Muscle layer of colon (tissue), 2 donors: ENCODE measurements around the gene KRTAP7-1.

Source experiments
- H3K27ac ChIP-seq: one replicate; pipeline ENCODE4 v1.7.0; 2013; ENCODE audit warnings: low read depth, mild to moderate bottlenecking, low read length, moderate library complexity
- H3K27me3 ChIP-seq, 2 donors: one replicate each; pipeline ENCODE4 v1.7.0; 2013; ENCODE audit warnings: low read length in 2 of 2, mild to moderate bottlenecking in 2 of 2; ENCODE audit not compliant: insufficient read depth in 2 of 2, control insufficient read depth in 1 of 2
- H3K36me3 ChIP-seq: one replicate; pipeline ENCODE4 v1.7.0; 2013; ENCODE audit warnings: mild to moderate bottlenecking, low read length; ENCODE audit not compliant: insufficient read depth
- H3K4me1 ChIP-seq: one replicate; pipeline ENCODE4 v1.7.0; 2013; ENCODE audit warnings: mild to moderate bottlenecking, low read length; ENCODE audit not compliant: insufficient read depth
- H3K4me3 ChIP-seq, 2 donors: one replicate each; pipeline ENCODE4 v1.7.0; 2013; ENCODE audit warnings: low read length in 2 of 2, low read depth in 1 of 2, mild to moderate bottlenecking in 1 of 2, moderate library complexity in 1 of 2
- H3K9ac ChIP-seq: one replicate; pipeline ENCODE4 v1.7.0; 2013; ENCODE audit warnings: low read length
- H3K9me3 ChIP-seq: one replicate; pipeline ENCODE4 v1.7.0; 2013; ENCODE audit warnings: mild to moderate bottlenecking, low read length
- donor health status: abdominal sarcoma.
- donor health status: Adenocarcinoma of cecum.

The KRTAP7-1 gene

GRCh38 chr21:30829659-30830058 is at the start of gene KRTAP7-1:
Gene KRTAP7-1, minus strand, starts transcription at chr21:30829759. Its CDS starts 61 bp downstream, at chr21:30829698.
- Histone ChIP-seq H3K9me3 (no peaks in the 10 kb centered on the region), H3K9ac (no peak within 1 kb of the TSS), H3K27me3 (no peaks in the 10 kb centered on the region), H3K4me1 (no peaks in the 10 kb centered on the region), H3K4me3 (no peak within 1 kb of the TSS), H3K27ac (no peak within 1 kb of the TSS), H3K36me3 (no peaks in the 10 kb centered on the region)

GRCh38 chr21:30874526-30874925 is 45.0 kb upstream of the KRTAP7-1 start:
- Histone ChIP-seq H3K27me3 (no peaks in the 10 kb centered on the region), H3K4me1 (no peaks in the 10 kb centered on the region)

GRCh38 chr21:30847627-30848500 is 18.3 kb upstream of the KRTAP7-1 start:
- no peaks in the 10 kb centered on the region for H3K9me3 ChIP-seq
- no peaks in the 10 kb centered on the region for H3K36me3 ChIP-seq
- no peak overlapping the region for H3K27ac ChIP-seq
- H3K4me3 ChIP-seq: no peak overlapping the region
- H3K4me1 ChIP-seq: no peaks in the 10 kb centered on the region
- no peak overlapping the region for H3K9ac ChIP-seq
- H3K27me3 ChIP-seq: no peaks in the 10 kb centered on the region

More at GRCh38 chr21:30874526-30874925, 45.0 kb upstream of the KRTAP7-1 start:
- Histone ChIP-seq H3K36me3 (no peaks in the 10 kb centered on the region), H3K4me3 (no peak overlapping the region), H3K9ac (no peak overlapping the region), H3K27ac (no peak overlapping the region), H3K9me3 (no peaks in the 10 kb centered on the region)

- no peak overlapping the region for H3K9ac ChIP-seq
- no peaks in the 10 kb centered on the region for H3K9me3 ChIP-seq
- no peaks in the 10 kb centered on the region for H3K36me3 ChIP-seq
- no peaks in the 10 kb centered on the region for H3K27me3 ChIP-seq
- H3K27ac ChIP-seq: no peak overlapping the region
- H3K4me3 ChIP-seq: no peak overlapping the region
- H3K4me1 ChIP-seq: no peaks in the 10 kb centered on the region
These were observed 13.4 kb upstream of the KRTAP7-1 start for GRCh38 chr21:30842990-30843389.

- Histone ChIP-seq H3K9me3 (no peaks in the 10 kb centered on the region), H3K4me1 (no peaks in the 10 kb centered on the region), H3K9ac (no peak overlapping the region)
These were observed 9.7 kb upstream of the KRTAP7-1 start for GRCh38 chr21:30839304-30839703.

GRCh38 chr21:30838536-30838935 is 9.0 kb upstream of the KRTAP7-1 start:
- H3K27me3 ChIP-seq: no peaks in the 10 kb centered on the region
- H3K36me3 ChIP-seq: no peaks in the 10 kb centered on the region
- no peak overlapping the region for H3K9ac ChIP-seq
- no peaks in the 10 kb centered on the region for H3K4me1 ChIP-seq
- H3K27ac ChIP-seq: no peak overlapping the region
- no peak overlapping the region for H3K4me3 ChIP-seq
- H3K9me3 ChIP-seq: no peaks in the 10 kb centered on the region

More at GRCh38 chr21:30839304-30839703, 9.7 kb upstream of the KRTAP7-1 start:
- no peaks in the 10 kb centered on the region for H3K36me3 ChIP-seq
- H3K27me3 ChIP-seq: no peaks in the 10 kb centered on the region
- H3K4me3 ChIP-seq: no peak overlapping the region
- H3K27ac ChIP-seq: no peak overlapping the region

- Histone ChIP-seq H3K4me3 (no peak overlapping the region), H3K27ac (no peak overlapping the region), H3K27me3 (no peaks in the 10 kb centered on the region), H3K9me3 (no peaks in the 10 kb centered on the region), H3K36me3 (no peaks in the 10 kb centered on the region), H3K4me1 (no peaks in the 10 kb centered on the region), H3K9ac (no peak overlapping the region)
These were observed 1.7 kb upstream of the KRTAP7-1 start for GRCh38 chr21:30831194-30831765.

GRCh38 chr21:30818837-30819610 is 10.5 kb downstream of the KRTAP7-1 start:
- Histone ChIP-seq H3K4me3 (no peak overlapping the region), H3K36me3 (no peaks in the 10 kb centered on the region), H3K9ac (no peak overlapping the region), H3K27ac (no peak overlapping the region), H3K27me3 (no peaks in the 10 kb centered on the region), H3K9me3 (no peaks in the 10 kb centered on the region), H3K4me1 (no peaks in the 10 kb centered on the region)

GRCh38 chr21:30813174-30813573 is 16.4 kb downstream of the KRTAP7-1 start, which contains the start of gene KRTAP8-1:
Gene KRTAP8-1, minus strand, starts transcription at chr21:30813274. Its CDS starts 54 bp downstream, at chr21:30813220.
- Histone ChIP-seq H3K27me3 (no peaks in the 10 kb centered on the region), H3K36me3 (no peaks in the 10 kb centered on the region), H3K4me3 (no peak within 1 kb of the TSS), H3K9me3 (no peaks in the 10 kb centered on the region), H3K4me1 (no peaks in the 10 kb centered on the region), H3K27ac (no peak within 1 kb of the TSS), H3K9ac (no peak within 1 kb of the TSS)

GRCh38 chr21:30800605-30801004 is 29.0 kb downstream of the KRTAP7-1 start:
- H3K4me1 ChIP-seq: no peaks in the 10 kb centered on the region
- no peak overlapping the region for H3K27ac ChIP-seq
- no peaks in the 10 kb centered on the region for H3K9me3 ChIP-seq
- H3K36me3 ChIP-seq: no peaks in the 10 kb centered on the region
- no peaks in the 10 kb centered on the region for H3K27me3 ChIP-seq
- no peak overlapping the region for H3K9ac ChIP-seq
- H3K4me3 ChIP-seq: no peak overlapping the region

GRCh38 chr21:30793581-30794314 is 35.8 kb downstream of the KRTAP7-1 start:
- no peak overlapping the region for H3K4me3 ChIP-seq
- H3K9me3 ChIP-seq: no peaks in the 10 kb centered on the region
- no peak overlapping the region for H3K9ac ChIP-seq
- no peak overlapping the region for H3K27ac ChIP-seq
- H3K27me3 ChIP-seq: no peaks in the 10 kb centered on the region
- H3K36me3 ChIP-seq: no peaks in the 10 kb centered on the region
- H3K4me1 ChIP-seq: no peaks in the 10 kb centered on the region
